Purkinje cell (primary cell): ENCODE measurements around the gene CSH2. TPM values are rescaled to one million over a fixed set of nuclear protein-coding genes. Genes with fewer than 3 reads are reported as not detected.

ENCODE experiments used
- polyA plus RNA-seq: library from polyadenylated mRNA; unstranded; fragments of >200 nt; fragmentation: Nextera tagmentation; gene quantifications from 2 replicates; pipeline ENCODE4 v1.2.1, GENCODE V29; 2014

The CSH2 gene
- not detected in 2 replicates for polyA plus RNA-seq

GRCh38 chr17:63873577-63873976 is at the start of gene CSH2:
Gene CSH2, minus strand, starts transcription at chr17:63873677. Its CDS starts 63 bp downstream, at chr17:63873614.

GRCh38 chr17:63918789-63919305 is 45.4 kb upstream of the CSH2 start, which contains the start of gene GH1:
Gene GH1, minus strand, starts transcription at chr17:63918839. Its CDS starts 63 bp downstream, at chr17:63918776.

GRCh38 chr17:63911041-63911635 is 37.7 kb upstream of the CSH2 start, which contains the start of gene CSHL1:
Gene CSHL1, minus strand, starts transcription at chr17:63911258. Its CDS starts 62 bp downstream, at chr17:63911196.

GRCh38 chr17:63896524-63897354 is 23.3 kb upstream of the CSH2 start, which contains the start of gene CSH1:
Gene CSH1, minus strand, starts transcription at chr17:63896574. Its CDS starts 63 bp downstream, at chr17:63896511.

GRCh38 chr17:63881935-63882601 is 8.6 kb upstream of the CSH2 start, which contains the start of gene GH2:
Gene GH2, minus strand, starts transcription at chr17:63881944. Its CDS starts 143 bp downstream, at chr17:63881801.

GRCh38 chr17:63842540-63843386 is 30.7 kb downstream of the CSH2 start, which contains the start of gene SMARCD2:
Gene SMARCD2, minus strand, starts transcription at chr17:63842685. Its CDS starts 11 bp downstream, at chr17:63842674.

GRCh38 chr17:63827002-63827800 is 46.3 kb downstream of the CSH2 start, which contains the start of the genes FTSJ3 and PSMC5:
Gene FTSJ3, minus strand, starts transcription at chr17:63827663. Its CDS starts 761 bp downstream, at chr17:63826902.
Gene PSMC5, plus strand, starts transcription at chr17:63827431. Its CDS starts 60 bp downstream, at chr17:63827491.

Other genes with a start within 250 kb of the CSH2 start
- gene LIMD2, start 173.6 kb downstream of the CSH2 start, polyA plus RNA-seq = 0.11 and 1.1 TPM in 2 replicates
- 13.1 and 17.3 TPM in 2 replicates for gene STRADA, start 131.9 kb downstream of the CSH2 start, polyA plus RNA-seq
- 70.6 and 83.0 TPM in 2 replicates for gene CCDC47, start 100.1 kb downstream of the CSH2 start, polyA plus RNA-seq
- 26.0 and 30.9 TPM in 2 replicates for gene DDX42, start 99.5 kb downstream of the CSH2 start, polyA plus RNA-seq
- gene PSMC5, start 46.2 kb downstream of the CSH2 start, polyA plus RNA-seq = 189 and 271 TPM in 2 replicates
- gene FTSJ3, start 46.0 kb downstream of the CSH2 start, polyA plus RNA-seq = 9.9 and 16.4 TPM in 2 replicates
- gene SMARCD2, start 31.0 kb downstream of the CSH2 start, polyA plus RNA-seq = 0.27 and 1.8 TPM in 2 replicates
- gene GH2, start 8.3 kb upstream of the CSH2 start, polyA plus RNA-seq = not detected in 2 replicates
- gene CSH1, start 22.9 kb upstream of the CSH2 start, polyA plus RNA-seq = not detected in 2 replicates
- gene CSHL1, start 37.6 kb upstream of the CSH2 start, polyA plus RNA-seq = not detected in 2 replicates
- gene GH1, start 45.2 kb upstream of the CSH2 start, polyA plus RNA-seq = not detected in 2 replicates
- not detected in 2 replicates for gene CD79B, start 58.7 kb upstream of the CSH2 start, polyA plus RNA-seq
- 0.10 TPM in 1 of 2 replicates, not detected in the other for gene SCN4A, start 99.2 kb upstream of the CSH2 start, polyA plus RNA-seq
- not detected in 2 replicates for gene PRR29, start 124.7 kb upstream of the CSH2 start, polyA plus RNA-seq
- 5.1 and 6.0 TPM in 2 replicates for gene ICAM2, start 147.0 kb upstream of the CSH2 start, polyA plus RNA-seq